K562 (cell line): ENCODE results near the gene OSCAR. TPM values are rescaled to one million over a fixed set of nuclear protein-coding genes. Genes with fewer than 3 reads are reported as not detected.

ENCODE experiments used
- CXXC5 ChIP-seq: fragments of 250-450 bp; sonication (Bioruptor Pico); IDR thresholded peaks from 2 replicates; pipeline ENCODE4 v1.8.0; 2022; ENCODE audit warnings: inconsistent platforms, mild to moderate bottlenecking, moderate library complexity
- ETV1 ChIP-seq: fragments of 450-650 bp; conservative IDR thresholded peaks from 2 replicates; pipeline ENCODE4 v1.6.1; 2016; ENCODE audit warnings: missing genetic modification characterization, control low read depth, low read depth, missing compliant biosample characterization
- GATAD2B ChIP-seq: fragments of 450-650 bp; IDR thresholded peaks from 2 replicates; pipeline ENCODE4 v1.6.1; 2017; ENCODE audit warnings: mild to moderate bottlenecking, borderline replicate concordance
- HMGN3 ChIP-seq: IDR thresholded peaks from 2 replicates; pipeline ENCODE4 v1.6.1; 2011; ENCODE audit warnings: borderline replicate concordance, low read depth, mild to moderate bottlenecking, mixed read lengths, low read length; ENCODE audit not compliant: insufficient read length; ENCODE audit errors: extremely low read depth
- KHSRP ChIP-seq: fragments of 450-650 bp; IDR thresholded peaks from 2 replicates; pipeline ENCODE4 v1.6.1; 2017
- MAZ ChIP-seq, 2 experiments: fragments of 450-650 bp in 1 of 2; sonication (generic) in 1 of 2; formaldehyde crosslinking; IDR thresholded peaks in 1 of 2; conservative IDR thresholded peaks in 1 of 2; 2 replicates each; pipeline versions ENCODE4 v1.4.0 to v1.5.0; 2020; ENCODE audit warnings: mild to moderate bottlenecking in 1 of 2, missing genetic modification reagents in 1 of 2
- PML ChIP-seq: IDR thresholded peaks from 2 replicates; pipeline ENCODE4 v1.6.1; 2012; ENCODE audit warnings: low read length, inconsistent platforms
- POLR2AphosphoS5 ChIP-seq: IDR thresholded peaks from 2 replicates; pipeline ENCODE4 v1.6.1; 2011; ENCODE audit warnings: mild to moderate bottlenecking, low read depth, low read length, moderate library complexity; ENCODE audit not compliant: control insufficient read depth, insufficient read depth
- PTTG1 ChIP-seq: fragments of 450-650 bp; IDR thresholded peaks from 2 replicates; pipeline ENCODE4 v1.6.1; 2016; ENCODE audit warnings: low read depth, mild to moderate bottlenecking, missing genetic modification characterization, missing compliant biosample characterization
- RERE ChIP-seq: sonication (generic); formaldehyde crosslinking; IDR thresholded peaks from 2 replicates; pipeline ENCODE4 v1.8.0; 2023; ENCODE audit warnings: missing genetic modification reagents, mild to moderate bottlenecking, borderline replicate concordance
- RREB1 ChIP-seq: fragments of 250-450 bp; sonication (Bioruptor Pico); IDR thresholded peaks from 2 replicates; pipeline ENCODE4 v1.4.0; 2020
- ZFX ChIP-seq: sonication (generic); formaldehyde crosslinking; IDR thresholded peaks from 2 replicates; pipeline ENCODE4 v1.8.0; 2022; ENCODE audit warnings: mild to moderate bottlenecking, missing genetic modification reagents, moderate library complexity
- ZNF24 ChIP-seq: fragments of 450-650 bp; IDR thresholded peaks from 2 replicates; pipeline ENCODE4 v1.6.1; 2016
- ZNF740 ChIP-seq, 3 experiments: fragments of 200-800 bp in 1 of 3; sonication (Bioruptor generic) in 1 of 3; sonication (generic) in 1 of 3; formaldehyde crosslinking in 1 of 3; IDR thresholded peaks; 2 replicates each; pipeline versions ENCODE4 v1.6.1 to v1.8.0; 2016 to 2022; ENCODE audit warnings: mild to moderate bottlenecking in 2 of 3, missing compliant biosample characterization in 2 of 3, missing genetic modification characterization in 2 of 3, missing genetic modification reagents in 1 of 3
- polyA plus RNA-seq, 8 experiments: library from polyadenylated mRNA; depleted of rRNA in 4 of 8; stranded (reverse) in 5 of 8; unstranded in 3 of 8; fragments of >200 nt; fragmentation: Nextera tagmentation in 2 of 8; fragmentation: Illumina TruSeq in 1 of 8; extraction: Ambion mirVana in 2 of 8; extraction: Trizol in 1 of 8; gene quantifications; 2 replicates each; pipeline versions ENCODE4 v1.2.1 to v1.2.3, GENCODE V29; 2011 to 2014; ENCODE audit warnings: inconsistent platforms in 1 of 8, missing spikeins in 1 of 8
- total RNA-seq, 7 experiments: library from RNA; depleted of rRNA in 6 of 7; stranded (reverse); fragments of >200 nt in 6 of 7; fragmentation: Illumina TruSeq in 2 of 7; extraction: Trizol in 2 of 7; gene quantifications; 2 replicates each; pipeline versions ENCODE4 v1.2.1 to v1.2.3, GENCODE V29; 2011 to 2021; ENCODE audit warnings: low replicate concordance in 1 of 7

OSCAR gene
- total and polyA plus RNA-seq, 9 of the 15 experiments (the other 6 are each of a cell fraction or from before 2014, with no cell fraction given), result 0.09 to 0.62 (median 0.13) TPM; not detected in 5

GRCh38 chr19:54137699-54138488, 37.3 kb upstream of the OSCAR start, which contains the start of gene CNOT3 (continued):
- no peak for TF ChIP-seq RREB1
- peak; percentile 91 for TF ChIP-seq ZFX
- TF ChIP-seq CXXC5 (CRISPR knock-in tag), result peak; percentile 37; the same call in 1 of the 2 replicates
- no peak for TF ChIP-seq GATAD2B
- TF ChIP-seq POLR2AphosphoS5, result peak; percentile 54; the same call in 1 of the 2 replicates
- peak; percentile 37; the same call in 1 of the 2 replicates for TF ChIP-seq PML
- TF ChIP-seq MAZ (CRISPR knock-in tag; conservative IDR thresholded peaks at IDR 0.05 in 1 of 2, IDR thresholded peaks at IDR 0.05 in 1 of 2), result peak in 1 of 2 experiments; percentile 13; a peak in 3 of 4 replicates
- peak; percentile 18 for TF ChIP-seq HMGN3
- TF ChIP-seq PTTG1, result no peak
- 0 out of 2 replicates have a peak, but pooled peaks have one; percentile 17 for TF ChIP-seq ETV1 (tag)
- TF ChIP-seq ZNF24, result no peak
- no peak for TF ChIP-seq ZNF740 (CRISPR knock-in tag; IDR thresholded peaks at IDR 0.05)
- TF ChIP-seq ZNF740 (tag; IDR thresholded peaks at IDR 0.05), result no peak
- TF ChIP-seq KHSRP, result no peak
- no peak for TF ChIP-seq RERE (CRISPR knock-in tag)
